ENCODE data around the gene WFIKKN2. TPM values are rescaled to one million over a fixed set of nuclear protein-coding genes. Genes with fewer than 3 reads are reported as not detected.
A peak's percentile ranks its signal among the peaks of the same experiment; 100 is the strongest.

Gene WFIKKN2
- total and polyA plus RNA-seq, 10 of the 15 experiments (the other 5 are each of a cell fraction or from before 2014, with no cell fraction given), result 0.06 TPM; not detected in 9

DNA sequence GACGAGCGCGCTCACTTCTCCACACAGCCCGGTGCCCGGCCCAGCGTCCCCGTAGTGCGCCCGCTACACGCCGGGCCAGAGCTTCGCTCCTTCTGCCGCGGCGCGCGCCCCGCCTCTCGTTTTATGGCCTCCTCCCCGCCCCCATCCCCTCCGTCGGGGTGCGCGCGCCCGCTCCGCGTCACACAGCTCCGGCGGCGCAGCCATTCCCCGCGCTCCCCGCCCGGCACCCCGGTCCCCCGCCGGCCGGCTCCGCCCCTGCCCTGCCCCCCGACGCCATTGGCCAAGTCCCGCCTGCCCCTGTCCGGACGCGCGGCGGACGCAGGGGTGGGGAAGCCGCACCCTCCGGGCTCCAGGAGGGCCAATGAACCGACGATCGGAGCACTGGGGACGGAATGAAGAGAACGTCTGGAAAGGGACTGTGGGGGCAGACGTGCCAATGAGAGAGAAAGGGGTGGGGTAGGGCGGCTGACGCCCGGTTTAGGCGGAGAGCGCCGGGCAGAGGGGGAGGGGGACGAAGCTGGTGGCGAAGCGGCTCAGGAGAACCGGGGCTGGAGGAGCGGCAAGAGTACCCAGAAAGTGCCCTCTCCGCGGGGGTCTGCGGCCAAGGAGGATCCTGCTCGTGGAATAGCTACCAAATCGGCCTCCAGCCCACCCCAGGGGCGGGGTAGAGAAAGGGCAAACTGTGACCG, 31.0 kb downstream of the WFIKKN2 start, which contains the start of gene TOB1 (continued):
- TF ChIP-seq, protein P1, sequence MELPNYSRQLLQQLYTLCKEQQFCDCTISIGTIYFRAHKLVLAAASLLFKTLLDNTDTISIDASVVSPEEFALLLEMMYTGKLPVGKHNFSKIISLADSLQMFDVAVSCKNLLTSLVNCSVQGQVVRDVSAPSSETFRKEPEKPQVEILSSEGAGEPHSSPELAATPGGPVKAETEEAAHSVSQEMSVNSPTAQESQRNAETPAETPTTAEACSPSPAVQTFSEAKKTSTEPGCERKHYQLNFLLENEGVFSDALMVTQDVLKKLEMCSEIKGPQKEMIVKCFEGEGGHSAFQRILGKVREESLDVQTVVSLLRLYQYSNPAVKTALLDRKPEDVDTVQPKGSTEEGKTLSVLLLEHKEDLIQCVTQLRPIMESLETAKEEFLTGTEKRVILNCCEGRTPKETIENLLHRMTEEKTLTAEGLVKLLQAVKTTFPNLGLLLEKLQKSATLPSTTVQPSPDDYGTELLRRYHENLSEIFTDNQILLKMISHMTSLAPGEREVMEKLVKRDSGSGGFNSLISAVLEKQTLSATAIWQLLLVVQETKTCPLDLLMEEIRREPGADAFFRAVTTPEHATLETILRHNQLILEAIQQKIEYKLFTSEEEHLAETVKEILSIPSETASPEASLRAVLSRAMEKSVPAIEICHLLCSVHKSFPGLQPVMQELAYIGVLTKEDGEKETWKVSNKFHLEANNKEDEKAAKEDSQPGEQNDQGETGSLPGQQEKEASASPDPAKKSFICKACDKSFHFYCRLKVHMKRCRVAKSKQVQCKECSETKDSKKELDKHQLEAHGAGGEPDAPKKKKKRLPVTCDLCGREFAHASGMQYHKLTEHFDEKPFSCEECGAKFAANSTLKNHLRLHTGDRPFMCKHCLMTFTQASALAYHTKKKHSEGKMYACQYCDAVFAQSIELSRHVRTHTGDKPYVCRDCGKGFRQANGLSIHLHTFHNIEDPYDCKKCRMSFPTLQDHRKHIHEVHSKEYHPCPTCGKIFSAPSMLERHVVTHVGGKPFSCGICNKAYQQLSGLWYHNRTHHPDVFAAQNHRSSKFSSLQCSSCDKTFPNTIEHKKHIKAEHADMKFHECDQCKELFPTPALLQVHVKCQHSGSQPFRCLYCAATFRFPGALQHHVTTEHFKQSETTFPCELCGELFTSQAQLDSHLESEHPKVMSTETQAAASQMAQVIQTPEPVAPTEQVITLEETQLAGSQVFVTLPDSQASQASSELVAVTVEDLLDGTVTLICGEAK (IDR thresholded peaks at IDR 0.05; ENCODE audit: borderline replicate concordance), result no peak
- TF ChIP-seq, protein P2, sequence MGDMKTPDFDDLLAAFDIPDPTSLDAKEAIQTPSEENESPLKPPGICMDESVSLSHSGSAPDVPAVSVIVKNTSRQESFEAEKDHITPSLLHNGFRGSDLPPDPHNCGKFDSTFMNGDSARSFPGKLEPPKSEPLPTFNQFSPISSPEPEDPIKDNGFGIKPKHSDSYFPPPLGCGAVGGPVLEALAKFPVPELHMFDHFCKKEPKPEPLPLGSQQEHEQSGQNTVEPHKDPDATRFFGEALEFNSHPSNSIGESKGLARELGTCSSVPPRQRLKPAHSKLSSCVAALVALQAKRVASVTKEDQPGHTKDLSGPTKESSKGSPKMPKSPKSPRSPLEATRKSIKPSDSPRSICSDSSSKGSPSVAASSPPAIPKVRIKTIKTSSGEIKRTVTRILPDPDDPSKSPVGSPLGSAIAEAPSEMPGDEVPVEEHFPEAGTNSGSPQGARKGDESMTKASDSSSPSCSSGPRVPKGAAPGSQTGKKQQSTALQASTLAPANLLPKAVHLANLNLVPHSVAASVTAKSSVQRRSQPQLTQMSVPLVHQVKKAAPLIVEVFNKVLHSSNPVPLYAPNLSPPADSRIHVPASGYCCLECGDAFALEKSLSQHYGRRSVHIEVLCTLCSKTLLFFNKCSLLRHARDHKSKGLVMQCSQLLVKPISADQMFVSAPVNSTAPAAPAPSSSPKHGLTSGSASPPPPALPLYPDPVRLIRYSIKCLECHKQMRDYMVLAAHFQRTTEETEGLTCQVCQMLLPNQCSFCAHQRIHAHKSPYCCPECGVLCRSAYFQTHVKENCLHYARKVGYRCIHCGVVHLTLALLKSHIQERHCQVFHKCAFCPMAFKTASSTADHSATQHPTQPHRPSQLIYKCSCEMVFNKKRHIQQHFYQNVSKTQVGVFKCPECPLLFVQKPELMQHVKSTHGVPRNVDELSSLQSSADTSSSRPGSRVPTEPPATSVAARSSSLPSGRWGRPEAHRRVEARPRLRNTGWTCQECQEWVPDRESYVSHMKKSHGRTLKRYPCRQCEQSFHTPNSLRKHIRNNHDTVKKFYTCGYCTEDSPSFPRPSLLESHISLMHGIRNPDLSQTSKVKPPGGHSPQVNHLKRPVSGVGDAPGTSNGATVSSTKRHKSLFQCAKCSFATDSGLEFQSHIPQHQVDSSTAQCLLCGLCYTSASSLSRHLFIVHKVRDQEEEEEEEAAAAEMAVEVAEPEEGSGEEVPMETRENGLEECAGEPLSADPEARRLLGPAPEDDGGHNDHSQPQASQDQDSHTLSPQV (IDR thresholded peaks at IDR 0.05), result no peak
- no peak for TF ChIP-seq ZZZ3 (IDR thresholded peaks at IDR 0.05; ENCODE audit: control insufficient read depth, insufficient read length, low read depth)
- no peak for TF ChIP-seq ZSCAN29 (IDR thresholded peaks at IDR 0.05)
- TF ChIP-seq NRF1 (conservative IDR thresholded peaks at IDR 0.05; ENCODE audit: low read depth, low read length), result no peak
- TF ChIP-seq TARDBP (IDR thresholded peaks at IDR 0.05; ENCODE audit: borderline replicate concordance), result no peak
- no peak for TF ChIP-seq NFIC (IDR thresholded peaks at IDR 0.05; ENCODE audit: low read depth, low read length)
- no peak for TF ChIP-seq JUND (IDR thresholded peaks at IDR 0.05; ENCODE audit: low read depth, low read length)
- no peak for TF ChIP-seq FOS (IDR thresholded peaks at IDR 0.05; ENCODE audit: borderline replicate concordance, extremely low read depth, insufficient read length)
- no peak; the same call in 1 of the 2 replicates for TF ChIP-seq CHD1 (IDR thresholded peaks at IDR 0.05; ENCODE audit: low read depth, low read length)
- TF ChIP-seq JUNB (IDR thresholded peaks at IDR 0.05), result no peak
- peak; percentile 62; the same call in 1 of the 2 replicates for TF ChIP-seq RFX5 (IDR thresholded peaks at IDR 0.05; ENCODE audit: low read depth, low read length)
- TF ChIP-seq EED (IDR thresholded peaks at IDR 0.05; ENCODE audit: low read depth), result no peak
- peak; percentile 56 for TF ChIP-seq HCFC1 (IDR thresholded peaks at IDR 0.05; ENCODE audit: low read length)
- TF ChIP-seq CEBPZ (IDR thresholded peaks at IDR 0.05; ENCODE audit: low read depth, low read length), result no peak
- TF ChIP-seq, protein P3, sequence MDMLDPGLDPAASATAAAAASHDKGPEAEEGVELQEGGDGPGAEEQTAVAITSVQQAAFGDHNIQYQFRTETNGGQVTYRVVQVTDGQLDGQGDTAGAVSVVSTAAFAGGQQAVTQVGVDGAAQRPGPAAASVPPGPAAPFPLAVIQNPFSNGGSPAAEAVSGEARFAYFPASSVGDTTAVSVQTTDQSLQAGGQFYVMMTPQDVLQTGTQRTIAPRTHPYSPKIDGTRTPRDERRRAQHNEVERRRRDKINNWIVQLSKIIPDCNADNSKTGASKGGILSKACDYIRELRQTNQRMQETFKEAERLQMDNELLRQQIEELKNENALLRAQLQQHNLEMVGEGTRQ (IDR thresholded peaks at IDR 0.05; ENCODE audit: borderline replicate concordance, low read depth, low read length), result no peak
- no peak for TF ChIP-seq TBL1XR1 (IDR thresholded peaks at IDR 0.05; ENCODE audit: low read depth, low read length)
- peak; percentile 50; the same call in 1 of the 2 replicates for TF ChIP-seq ZBED1 (IDR thresholded peaks at IDR 0.05; ENCODE audit: borderline replicate concordance)
- TF ChIP-seq CBFB (IDR thresholded peaks at IDR 0.05; ENCODE audit: low read depth), result peak; percentile 87

Data from GM12878 (cell line).